ENCODE data around the gene STYXL1.

Gene STYXL1

DNA sequence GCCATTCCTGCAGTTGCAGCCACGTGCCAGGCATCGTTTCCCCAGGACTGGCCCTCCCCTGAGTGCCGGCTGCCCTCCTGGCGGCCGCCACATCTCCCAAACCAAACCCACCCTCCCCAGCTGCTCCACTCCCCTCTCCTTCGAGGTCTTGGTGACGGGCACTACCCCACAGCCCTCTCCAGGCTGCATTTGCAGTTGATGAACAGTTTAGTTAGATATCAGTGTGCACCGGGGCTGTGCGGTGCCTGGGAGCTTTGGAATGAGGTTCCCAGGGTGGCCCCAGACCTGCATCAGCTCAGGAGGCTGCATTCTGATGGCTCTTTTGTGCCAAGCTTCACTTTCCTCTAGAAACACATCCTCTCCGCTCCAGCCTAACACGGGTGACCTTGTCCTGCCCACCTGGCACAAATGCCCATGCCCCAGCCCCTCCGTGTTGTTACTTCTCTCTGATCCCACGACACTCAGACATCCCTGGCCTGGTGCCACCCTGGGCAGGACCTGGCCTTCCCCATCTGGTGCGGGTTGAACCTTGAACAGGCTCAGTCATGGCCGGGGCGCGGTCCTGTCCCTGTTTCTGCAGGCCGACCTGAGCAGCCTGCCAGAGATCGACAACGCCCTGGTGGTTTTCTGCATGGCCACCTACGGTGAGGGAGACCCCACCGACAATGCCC is 67.9 kb downstream of the STYXL1 start:
- DNase-seq (ENCODE audit: low read depth) = no peak

DNA sequence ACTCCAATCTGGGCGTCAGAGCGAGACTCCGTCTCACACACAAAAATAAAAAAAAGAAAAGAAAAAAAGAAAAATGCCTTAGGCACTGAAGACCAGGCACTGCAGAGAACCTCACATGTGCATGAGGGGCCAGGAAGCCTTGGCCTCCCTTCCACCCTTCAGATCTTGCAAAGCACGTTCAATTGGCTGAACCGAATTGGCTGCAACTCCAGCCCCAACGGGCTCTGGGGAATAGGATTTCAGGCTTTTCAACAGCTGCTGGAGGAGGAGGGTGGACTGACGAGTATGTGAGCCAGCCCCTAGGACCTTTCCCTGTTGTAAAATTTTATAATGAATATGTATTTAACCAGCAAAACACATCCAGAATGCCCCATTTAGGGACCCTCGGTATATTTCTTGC is 70.1 kb downstream of the STYXL1 start:
- no peak for DNase-seq (ENCODE audit: low read depth)

DNA sequence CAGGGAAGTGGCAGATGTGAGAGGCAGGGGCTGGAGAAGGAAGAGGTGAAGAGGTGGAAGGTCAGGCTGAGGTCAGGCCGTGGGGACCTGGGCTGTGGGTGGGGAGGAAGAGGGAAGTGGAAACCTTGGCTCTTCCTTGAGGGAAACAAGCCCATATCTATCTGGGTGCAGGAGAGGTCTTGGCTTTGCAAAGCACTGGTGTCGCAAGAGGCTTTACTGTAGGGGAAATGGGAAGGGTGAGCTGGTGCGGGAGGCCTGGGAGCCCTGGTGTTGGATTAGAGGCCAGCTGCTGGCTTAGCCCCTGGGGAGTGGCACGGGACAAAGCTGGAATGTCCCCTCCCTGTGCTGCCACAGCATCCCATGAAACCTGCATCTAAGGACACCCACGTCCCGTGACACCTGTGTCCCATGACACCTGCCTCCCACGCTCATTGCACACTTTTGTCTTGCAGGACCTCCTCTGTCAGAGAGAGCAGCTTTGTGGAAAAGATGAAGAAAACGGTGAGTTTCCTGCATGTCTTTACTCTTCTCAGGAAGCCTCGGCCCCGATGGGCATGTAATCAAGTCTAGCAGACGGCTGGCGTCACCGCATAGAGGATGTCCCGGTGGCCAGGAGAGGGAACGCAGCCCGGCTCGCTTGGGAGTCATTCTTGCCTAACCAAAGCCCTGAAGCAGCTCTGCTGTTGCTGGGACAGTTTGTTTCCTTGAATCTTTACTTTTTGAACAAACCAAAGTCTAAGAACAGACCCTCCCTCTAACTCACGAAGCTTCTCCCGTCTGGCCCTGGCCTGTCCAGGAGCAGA is 75.6 kb downstream of the STYXL1 start:
- no peak for DNase-seq (ENCODE audit: low read depth)

DNA sequence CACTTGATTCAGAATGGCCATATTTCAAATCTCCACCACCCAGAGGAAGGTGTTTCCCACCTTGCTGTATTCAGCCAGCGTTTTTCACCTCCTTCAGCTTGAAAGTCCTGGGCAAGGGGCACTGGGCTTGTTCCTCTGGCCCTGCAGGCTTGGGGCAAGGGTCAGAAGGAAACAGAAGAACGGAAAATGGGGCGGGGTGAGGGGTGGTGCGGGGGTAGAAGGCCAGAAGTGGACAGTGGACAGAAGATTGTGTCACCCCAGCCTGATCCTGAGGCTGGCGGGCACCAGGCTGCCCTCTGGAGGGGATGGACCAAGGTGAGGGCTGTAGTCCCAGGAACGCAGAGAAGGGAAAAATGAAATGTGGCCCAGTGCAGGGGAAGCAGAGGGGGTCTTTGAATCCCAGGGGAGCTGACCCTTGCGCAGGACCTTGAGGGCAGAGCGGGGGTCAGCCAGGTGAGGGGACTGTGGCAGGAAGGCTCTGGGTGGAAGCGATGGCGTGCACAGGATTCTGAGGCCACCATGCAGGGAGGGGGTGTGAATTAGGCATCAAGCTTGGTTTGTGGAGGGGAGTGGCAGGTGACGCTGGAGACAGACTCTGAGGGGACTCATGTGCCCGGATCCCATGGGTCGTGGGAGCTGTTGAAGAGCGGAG is 76.4 kb downstream of the STYXL1 start:
- no peak for DNase-seq (ENCODE audit: low read depth)

DNA sequence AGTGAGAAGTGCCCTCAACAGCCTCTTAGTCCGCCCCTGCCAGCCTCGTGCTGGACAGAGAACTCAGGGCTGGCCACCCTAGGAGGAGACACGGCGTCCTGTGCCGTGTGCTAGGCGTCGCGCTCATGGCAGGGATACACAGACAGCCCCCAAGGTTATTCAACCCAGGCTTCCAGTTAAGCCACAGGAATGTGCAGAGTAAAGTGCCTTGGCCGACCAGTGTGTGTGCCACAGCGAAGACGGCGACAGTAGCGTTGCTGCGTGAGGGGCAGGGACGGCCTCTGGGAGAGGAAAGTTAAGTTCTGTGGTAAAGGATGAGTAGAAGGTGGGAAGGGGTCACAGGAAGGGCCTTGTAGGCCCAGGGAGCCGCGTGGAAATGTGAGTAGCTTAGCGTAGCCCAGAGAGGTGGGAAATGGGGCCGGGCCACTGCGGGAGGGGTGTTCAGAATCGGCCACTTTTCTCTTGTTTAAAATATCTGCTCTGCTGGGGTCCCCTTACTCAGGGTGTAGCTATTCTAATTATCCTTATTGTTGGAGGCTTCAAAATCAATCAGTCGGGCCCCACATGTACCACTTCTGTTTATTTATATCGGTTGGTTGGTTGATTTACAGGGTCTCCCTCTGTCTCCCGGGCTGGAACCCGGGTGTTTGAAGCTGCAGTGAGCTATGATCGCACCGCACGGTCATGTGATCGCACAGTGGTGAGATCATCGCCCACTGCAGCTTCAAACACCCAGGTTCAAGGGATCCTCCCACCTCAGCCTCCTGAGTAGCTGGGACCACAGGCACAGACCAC is 77.9 kb downstream of the STYXL1 start:
- DNase-seq (ENCODE audit: low read depth) = no peak

DNA sequence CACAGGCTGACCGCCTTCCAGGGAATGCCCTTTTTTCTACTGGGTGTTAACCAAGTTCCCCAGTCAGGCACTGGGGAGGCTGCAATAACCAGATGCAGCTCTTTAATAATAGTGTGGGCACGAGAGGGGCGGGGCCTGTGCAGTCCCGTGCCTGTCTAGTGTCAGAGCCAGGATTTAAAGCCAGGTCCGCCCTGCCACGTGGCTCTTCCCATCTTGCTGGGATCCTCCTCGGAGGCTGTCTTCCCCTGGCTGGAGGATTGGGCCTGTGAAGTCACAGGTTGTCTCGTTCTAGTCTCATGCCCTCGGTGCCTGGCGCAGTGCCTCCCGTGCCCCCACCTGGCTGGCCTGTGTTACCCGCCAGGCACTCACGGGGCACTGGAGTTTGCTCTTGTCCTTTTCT is 78.6 kb downstream of the STYXL1 start:
- no peak for DNase-seq (ENCODE audit: low read depth)

DNA sequence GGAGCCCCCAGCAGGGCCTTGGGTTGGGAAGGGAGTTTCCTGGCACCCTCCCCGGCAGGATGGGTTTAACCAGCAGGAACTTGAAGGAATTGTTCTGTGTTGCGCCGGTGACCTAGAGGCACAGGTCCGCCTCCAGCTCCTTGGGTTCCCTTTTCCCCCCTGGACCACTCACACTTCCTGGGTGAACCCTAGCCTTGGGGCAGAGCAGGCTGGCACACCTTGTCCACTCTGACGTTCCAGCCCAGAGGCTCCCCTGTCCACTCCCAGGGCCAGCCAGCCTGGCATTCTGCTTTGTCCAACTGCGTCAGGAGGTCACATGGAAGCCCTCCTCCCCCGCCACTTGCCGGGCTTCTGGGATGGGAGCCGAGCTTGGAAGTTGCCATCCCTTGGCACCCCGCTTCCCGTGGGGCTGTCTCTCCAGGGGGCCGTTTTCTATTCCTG is 79.2 kb downstream of the STYXL1 start:
- no peak for DNase-seq (ENCODE audit: low read depth)

DNA sequence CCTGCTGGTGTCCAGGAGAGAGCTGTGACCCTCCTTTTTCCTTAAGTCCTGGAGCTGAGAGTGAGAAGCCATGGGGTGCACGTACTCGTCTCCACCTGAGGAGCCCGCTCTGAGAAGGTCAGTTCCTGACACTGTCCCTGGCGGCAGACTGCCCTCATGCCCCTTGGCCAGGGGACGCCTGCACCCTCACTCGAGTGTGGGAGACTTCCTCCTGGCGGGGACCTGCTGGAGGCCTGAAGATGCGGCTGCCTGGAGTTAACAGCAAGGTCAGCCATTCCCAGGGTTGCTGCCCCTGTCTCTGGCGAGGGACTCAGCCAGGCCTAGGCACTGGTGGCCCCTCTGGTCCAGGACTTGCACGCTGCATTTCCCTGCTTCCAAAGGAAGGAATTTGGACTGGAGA is 79.8 kb downstream of the STYXL1 start:
- DNase-seq (ENCODE audit: low read depth) = no peak

DNA sequence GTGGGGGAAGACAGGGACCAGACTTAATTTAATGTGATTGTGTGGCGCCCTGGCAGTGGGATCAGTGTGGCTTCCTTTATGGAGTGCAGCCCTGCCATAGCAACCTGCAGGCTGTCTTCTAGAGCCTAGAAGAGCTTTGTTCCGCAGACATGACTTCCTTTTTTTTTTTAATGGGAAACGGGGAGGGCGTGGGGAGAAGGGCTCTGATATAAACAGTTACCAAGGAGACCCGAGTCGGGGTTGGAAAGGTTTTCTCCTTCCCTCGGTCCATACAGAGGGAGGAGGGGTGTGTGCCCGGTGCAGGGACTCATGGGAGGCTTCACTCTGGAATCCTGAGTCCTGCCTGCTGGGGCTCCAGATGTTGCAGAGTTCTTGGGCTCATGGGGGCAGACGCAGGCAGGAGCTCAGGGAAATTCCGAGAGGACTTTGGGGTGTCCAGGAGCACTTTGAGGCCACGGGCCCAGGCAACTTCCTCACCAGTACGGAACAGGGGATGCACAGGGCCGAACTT is 80.3 kb downstream of the STYXL1 start:
- DNase-seq (ENCODE audit: low read depth) = no peak

DNA sequence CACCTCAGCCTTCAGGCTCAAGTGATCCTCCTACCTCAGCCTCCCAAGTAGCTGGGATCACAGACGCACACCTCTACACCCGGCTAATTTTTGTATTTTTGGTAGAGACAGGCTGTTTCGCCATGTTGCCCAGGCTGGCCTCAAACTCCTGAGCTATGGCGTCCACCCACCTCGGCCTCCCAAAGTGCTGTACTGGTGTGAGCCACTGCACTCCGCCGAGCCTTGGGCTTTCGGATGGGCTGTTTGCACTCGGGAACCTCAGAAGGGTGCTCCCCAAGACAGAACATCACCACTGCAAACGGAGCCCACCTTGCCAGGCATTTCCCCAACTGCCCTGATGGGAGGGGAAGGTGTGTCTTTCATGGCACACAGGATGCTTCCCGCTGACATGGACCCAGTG is 80.7 kb downstream of the STYXL1 start:
- no peak for DNase-seq (ENCODE audit: low read depth)

DNA sequence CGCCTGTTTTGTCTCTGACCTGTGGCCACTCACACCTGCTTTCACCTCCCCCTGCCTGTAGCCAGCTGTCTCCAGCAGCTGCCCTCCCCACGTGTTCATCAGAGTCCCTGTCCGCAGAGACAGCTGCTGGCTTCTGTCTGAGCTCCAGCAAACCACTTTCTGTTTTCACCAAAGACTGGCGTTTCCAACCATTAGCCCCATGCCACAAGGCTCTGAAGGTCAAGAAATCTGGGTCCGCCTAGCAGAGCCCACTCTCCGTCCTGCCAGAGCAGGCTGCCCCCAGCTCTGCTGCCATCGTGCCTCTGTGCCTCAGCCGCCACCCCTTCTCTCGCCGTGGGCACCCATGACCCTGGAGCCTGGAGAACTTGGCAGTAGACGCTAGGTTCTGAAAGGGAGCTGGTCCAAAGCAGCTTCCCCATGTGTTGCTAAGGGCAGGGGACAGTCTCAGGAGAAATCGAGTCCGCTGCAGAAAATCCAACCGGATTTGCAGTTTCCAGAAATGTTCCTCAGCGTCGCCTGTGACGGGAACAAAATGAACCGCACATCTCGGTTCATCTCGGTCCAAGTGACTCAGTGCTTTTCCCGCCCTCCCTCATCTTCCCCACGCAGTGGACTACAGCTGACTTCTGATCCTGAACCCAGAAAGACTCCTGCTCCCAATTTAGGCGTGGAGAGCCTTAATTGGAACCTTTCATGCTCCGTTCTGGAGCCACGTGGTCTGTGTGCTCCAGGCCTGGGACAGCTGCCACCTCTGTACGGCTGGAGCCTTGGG is 81.4 kb downstream of the STYXL1 start:
- DNase-seq (ENCODE audit: low read depth) = no peak

DNA sequence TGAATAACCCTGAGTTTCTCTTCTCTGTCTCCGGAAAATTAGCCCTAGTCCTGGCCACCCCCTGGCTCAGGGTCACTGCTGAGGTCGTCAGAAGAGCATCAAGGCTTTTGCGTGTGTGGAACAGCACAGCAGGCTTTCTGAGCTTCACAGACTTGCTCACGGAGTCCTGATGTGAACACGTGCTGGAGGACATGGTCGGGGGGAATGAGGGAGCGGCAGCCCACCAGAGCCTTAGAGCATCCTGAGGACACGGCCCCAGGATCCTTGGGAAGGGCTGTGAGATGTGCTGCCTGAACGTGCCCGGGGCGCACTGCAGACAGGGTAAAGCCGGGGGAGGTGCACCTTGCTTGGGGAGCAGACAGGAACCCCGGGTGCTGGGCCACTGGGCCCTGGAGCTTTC is 82.2 kb downstream of the STYXL1 start:
- DNase-seq (ENCODE audit: low read depth) = no peak

DNA sequence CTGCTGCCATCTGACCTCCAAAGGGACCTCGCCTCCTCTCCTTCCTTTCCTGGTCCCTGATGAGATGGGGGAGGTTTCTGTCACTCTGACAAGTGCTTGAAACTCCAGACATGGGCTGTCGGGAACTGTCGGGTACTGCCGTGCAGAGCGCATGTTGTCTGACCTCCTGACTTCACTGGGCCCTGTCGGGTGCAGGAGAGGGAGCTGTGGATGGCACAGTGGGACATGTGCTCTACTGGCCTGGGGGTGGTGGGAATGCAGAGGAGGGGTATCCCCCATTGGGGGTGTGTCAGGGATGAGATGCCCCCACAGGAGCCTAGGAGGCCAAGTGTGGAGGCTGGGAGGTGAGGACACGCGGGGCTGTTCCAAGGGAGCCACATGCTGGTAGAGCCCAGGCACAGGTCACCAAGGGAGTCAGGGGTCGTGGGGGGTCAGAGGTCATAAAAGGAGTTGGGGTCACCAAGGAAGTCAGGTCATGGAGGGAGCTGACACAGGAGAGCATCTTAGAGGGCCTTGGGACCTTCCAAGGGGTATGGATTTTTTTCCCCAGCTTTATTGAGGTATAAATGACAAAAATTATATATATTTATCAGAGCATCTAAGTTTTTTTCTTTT is 84.3 kb downstream of the STYXL1 start:
- no peak for DNase-seq (ENCODE audit: low read depth)

DNA sequence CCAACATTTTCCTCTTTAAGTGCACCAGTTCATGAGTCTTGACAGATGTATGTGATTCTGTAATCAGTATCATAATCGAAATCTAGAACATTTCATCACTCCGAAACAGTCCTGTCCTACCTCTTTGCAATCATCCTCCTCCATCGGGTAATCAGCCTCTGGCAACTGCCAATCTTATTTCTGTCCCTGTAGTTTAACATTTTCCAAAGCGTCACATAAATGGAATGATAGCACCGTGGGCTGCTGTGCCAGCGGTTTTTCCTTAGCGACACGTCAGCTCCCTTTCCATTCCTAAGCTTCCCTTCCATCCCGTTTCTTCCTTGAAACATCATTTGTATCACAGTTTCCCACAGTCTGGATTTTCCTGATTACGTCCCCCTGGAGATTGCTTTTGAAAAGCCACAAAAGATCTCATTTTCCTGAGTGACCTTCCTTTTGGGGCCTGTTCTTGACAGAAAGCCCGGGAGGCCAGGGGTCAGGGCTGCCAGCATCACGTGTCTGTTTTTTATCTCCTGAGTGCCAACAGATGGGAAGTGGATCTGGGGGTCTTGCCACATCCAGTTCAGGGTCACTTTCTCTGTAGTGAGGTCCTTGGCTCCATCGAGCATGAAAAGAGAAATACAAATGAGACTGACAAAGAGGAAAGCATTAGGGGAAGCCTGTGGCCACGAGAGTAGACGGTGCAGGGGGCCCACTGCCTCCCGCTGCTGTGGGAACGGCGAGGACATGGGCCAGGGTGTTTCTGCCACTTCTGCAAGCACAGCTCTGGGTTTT is 85.0 kb downstream of the STYXL1 start:
- DNase-seq (ENCODE audit: low read depth) = no peak

DNA sequence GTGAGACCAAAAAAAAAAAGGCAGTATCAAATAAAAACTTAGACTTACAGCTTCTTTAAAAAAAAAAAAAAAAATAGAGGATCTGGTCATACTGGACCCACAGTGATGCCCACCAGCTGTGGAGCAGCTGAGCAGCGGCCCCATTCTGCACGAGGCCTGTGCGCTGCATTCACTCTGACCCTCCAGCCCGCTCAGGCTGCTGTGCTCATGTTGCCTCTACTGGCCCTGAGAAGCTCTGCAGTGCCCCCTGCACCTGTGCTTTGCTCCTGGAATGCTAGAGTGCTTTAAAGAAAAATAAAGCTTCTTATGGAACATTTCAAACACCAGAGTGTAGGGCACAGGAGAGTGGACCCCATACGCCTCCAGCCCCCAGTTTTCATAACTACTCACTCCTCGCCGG is 86.6 kb downstream of the STYXL1 start:
- no peak for DNase-seq (ENCODE audit: low read depth)

DNA sequence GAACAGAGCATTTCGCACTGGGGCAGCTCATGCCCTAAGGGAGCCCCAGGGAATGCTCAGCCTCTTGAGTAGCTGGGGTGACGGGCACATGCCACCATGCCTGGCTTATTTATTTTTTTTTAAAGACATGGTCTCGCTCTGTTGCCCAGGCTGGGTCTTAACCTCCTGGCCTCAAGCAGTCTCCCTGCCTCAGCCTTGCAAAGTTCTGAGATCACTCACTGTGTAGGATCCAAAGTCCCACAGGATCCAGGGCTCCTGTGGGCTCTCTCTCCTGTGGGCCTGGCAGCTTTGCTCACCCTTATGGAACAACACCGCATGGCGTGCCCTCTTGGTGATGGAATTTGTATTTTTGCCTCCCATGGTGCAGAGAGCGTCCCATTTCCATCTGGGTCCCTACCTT is 87.4 kb downstream of the STYXL1 start:
- DNase-seq (ENCODE audit: low read depth) = no peak

DNA sequence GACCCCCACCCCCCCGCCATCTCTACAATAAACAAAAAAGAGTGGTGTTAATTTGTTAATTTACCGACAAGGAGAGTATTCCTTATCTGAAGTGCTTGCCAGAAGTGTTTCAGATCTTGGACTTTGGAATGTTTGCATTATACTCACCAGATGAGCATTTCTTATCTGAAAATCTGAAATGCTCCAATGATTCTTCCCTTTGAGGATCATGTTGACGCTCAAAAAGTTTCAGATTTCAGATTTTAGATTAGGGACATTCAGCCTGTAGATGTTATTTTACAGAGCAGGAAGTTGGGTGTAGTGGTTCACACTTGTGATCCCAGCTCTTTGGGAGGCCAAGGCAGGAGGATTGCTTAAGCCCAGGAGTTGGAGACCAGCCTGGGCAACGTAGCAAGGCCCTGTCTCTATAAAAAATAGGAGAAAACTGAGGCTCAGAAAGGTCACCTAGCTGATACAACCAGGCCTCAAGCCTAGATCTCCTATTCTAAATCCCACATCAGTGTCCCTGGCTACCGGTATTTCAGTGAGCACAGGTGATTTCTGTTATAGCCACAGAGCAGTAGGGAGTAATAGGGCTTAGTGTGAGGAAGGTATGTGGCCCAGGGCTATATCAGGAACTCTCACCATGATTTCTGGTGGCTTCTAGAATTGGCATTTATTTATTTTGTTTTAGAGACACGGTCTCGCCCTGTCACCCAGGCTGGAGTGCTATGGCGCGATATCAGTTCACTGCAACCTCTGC is 88.8 kb downstream of the STYXL1 start:
- DNase-seq (ENCODE audit: low read depth) = no peak

DNA sequence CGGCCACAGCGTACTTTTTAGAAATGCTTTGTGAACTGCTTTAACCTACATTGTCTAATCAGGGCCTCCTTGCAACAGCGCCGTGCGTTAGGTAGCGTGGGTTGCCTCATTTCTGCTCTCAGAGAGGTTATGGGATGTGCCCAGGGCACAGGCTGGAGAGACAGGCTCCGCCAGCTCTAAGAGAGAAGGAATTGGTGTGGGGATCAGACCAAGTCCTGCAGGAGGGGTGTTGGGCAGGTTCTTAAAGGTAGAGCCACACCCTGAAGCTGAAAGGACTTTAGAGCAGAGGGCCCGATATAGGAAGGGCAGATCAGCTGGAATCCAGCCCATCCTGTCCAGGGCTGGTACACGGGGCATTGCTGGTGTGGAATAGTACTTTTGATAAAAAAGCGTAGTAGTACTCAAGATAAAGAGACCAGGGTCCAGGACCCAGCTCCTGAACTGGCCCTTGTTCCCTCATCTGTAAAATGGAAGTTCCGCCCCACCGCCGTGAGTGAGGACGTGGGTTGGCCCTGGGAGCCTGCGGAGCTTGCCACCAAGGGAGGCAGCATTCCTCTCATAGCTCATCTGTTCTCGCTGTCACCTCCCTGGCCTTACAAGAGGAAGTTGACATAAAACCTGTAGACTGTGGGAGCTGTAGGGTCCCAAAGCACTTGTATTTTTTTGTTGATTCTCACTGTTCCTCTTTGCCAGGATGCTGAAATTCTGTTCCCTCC is 90.6 kb downstream of the STYXL1 start:
- DNase-seq (ENCODE audit: low read depth) = no peak
